T follicular helper cell (primary cell): ENCODE results near the gene PIGA.
"Not testable (repeated sequence)": the region's sequence is repeated elsewhere in the genome, so short reads cannot be mapped to it uniquely, and the experiment has no call there.

Experiments used
- DNase-seq: peaks from one replicate; pipeline ENCODE4 v3.0.0-alpha.2; 2020; ENCODE audit warnings: low read depth

PIGA gene

DNA sequence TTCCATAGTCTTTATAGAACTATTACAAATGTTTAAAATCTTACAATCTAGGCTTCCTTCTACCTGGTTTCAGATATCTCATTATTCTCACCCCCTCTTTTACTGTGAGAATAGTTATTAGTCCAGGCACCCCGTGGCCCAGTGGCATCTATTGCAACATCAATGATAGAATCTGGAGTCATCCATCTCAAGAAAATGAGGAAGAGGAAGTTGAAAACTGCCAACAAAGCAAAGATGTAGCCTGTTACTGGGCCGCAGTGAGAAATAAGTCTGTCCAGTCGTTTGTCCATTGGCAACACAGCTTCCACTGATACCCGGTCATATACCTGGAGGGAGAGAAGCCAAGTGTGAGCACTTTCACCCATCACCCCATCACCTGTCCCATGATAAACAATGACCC is 13.9 kb downstream of the PIGA start:
- no peak for DNase-seq

DNA sequence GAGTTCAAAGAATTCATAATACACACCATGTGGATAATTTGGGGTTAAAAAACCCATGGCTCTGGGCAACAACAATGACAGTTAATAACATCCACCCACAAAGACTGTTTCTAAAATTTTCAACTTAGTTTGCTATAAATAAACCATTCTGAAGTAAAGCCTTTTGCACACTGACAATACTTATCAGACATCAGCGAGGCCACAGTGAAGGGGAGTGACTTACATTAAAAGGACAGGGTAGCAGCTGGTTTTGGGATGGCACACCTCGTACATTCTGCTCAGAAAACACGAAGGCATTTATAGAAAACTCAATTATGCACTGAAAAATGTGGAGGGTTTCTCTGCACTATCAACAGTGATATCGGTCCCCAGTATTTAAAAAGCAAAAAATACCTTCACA is 15.0 kb downstream of the PIGA start:
- DNase-seq = no peak

DNA sequence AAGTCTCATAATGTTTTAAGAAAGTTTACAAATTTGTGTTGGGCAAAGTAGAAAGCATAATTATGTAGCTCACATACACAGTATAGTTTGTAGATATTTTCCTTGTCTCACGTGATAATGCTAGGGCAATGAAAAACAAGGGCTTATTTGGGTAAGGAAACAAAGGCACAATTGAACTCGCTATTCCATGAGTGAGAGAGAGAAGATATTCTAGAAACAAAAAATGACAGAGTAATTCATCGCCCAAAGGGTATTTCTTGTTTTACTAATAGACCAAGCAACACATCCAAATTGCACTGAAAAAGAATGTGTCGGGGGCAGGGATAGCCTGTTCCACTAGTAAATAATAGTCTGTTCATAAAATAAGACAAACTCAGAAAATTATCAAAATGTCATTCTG is 16.2 kb downstream of the PIGA start:
- DNase-seq = no peak

DNA sequence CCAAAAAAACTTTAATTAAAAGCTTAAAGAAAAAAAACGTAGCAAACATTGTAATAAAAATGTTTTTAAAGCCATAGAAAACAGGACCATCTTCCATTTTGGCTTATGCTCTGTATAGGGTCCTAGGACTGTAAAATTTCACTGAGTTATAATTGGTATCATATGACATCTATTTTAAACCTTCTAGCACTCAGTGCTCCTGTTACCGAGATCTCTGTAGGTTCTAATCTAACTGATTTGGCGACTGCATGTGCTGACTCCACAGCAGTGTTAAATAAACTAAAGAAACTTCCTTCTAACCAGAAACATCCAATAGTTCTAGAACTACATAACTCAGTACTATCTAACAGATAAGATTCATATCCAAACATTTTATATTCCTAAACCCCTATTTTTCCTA is 19.8 kb downstream of the PIGA start, which contains the start of gene ASB11:
TSS of gene ASB11 (minus strand) at position 132 of the 400 bp plus-strand sequence. CDS start at position 97, 35 bp downstream.
- no peak for DNase-seq

GRCh38 chrX:15314472-15314871 is 20.9 kb downstream of the PIGA start:
- no peak for DNase-seq

GRCh38 chrX:15311119-15311518 is 24.2 kb downstream of the PIGA start:
- DNase-seq = no peak

DNA sequence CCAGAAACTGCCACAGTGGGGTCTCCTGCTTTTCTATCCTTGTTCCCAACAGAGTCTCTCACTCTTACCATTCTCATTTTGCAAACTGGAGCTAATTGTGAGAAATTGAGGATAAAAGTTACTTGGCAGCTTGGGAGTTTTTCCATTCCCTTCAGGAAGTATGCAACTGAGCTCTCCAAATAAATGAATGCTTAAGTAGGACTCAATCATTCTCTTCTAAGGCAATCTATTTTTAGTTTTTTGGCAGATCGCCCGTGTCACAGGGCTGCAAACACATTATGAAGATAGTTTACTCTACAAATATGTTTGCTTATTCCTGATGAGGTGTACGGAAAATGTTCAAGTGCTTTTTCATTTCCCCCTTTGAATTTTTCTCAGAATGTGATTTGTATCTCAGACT is 25.2 kb downstream of the PIGA start:
- DNase-seq = no peak

- not testable (repeated sequence) for DNase-seq
These were observed 29.4 kb downstream of the PIGA start for GRCh38 chrX:15305899-15306298.

- DNase-seq = no peak
These were observed 33.4 kb downstream of the PIGA start for GRCh38 chrX:15301924-15302323.

DNA sequence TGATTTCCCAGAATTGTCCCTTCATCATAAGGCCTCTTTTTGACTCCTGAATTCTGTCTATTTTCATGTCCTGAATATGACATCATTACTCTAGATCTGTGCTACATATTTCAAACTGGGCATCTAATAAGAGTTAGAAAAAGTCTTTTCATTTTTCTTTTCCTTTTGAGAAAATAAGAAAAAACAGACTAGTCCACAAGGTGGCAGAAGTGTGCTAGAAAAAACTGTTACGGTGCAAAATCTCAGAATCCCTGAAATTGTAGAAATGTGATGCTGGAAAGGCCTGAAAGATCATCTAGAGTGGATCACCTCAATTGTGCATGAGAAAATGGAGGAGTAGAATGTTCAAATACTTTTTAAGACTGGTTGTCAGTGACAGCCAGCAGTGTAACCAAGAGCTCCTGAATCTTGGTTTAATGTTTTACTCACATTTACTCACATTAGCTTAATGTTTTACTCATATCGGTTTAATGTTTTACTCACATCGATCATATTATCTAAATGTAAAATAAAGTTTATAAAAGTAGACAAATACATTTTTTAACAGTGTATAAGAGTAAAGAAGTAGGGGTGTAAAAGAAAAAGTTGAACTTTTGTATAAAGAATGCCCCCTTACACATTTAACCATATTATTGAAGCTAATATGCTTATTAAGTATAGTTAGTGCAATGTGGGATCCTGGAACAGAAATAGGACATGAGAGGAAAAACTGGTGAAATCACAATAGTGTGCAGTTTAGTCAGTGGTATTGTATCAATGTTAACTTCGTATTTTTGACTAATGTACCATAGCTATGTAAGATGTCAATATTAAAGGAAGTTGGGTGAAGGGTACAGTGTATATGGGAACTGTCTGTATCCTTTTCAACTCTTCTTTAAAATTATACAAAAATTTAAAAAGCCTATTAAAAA is 35.1 kb downstream of the PIGA start:
- no peak for DNase-seq

- no peak for DNase-seq
These were observed 36.5 kb downstream of the PIGA start for GRCh38 chrX:15298780-15299179.

GRCh38 chrX:15298201-15298600 is 37.1 kb downstream of the PIGA start:
- no peak for DNase-seq

- DNase-seq = no peak
These were observed 41.9 kb downstream of the PIGA start for GRCh38 chrX:15293451-15293850.

- DNase-seq = no peak
These were observed 42.5 kb downstream of the PIGA start for GRCh38 chrX:15292861-15293260.

GRCh38 chrX:15277604-15278003 is 57.7 kb downstream of the PIGA start:
- DNase-seq = no peak

- no peak for DNase-seq
These were observed 60.4 kb downstream of the PIGA start for GRCh38 chrX:15274946-15275345.

GRCh38 chrX:15273275-15273674 is 62.0 kb downstream of the PIGA start:
- DNase-seq = not testable (repeated sequence)

DNA sequence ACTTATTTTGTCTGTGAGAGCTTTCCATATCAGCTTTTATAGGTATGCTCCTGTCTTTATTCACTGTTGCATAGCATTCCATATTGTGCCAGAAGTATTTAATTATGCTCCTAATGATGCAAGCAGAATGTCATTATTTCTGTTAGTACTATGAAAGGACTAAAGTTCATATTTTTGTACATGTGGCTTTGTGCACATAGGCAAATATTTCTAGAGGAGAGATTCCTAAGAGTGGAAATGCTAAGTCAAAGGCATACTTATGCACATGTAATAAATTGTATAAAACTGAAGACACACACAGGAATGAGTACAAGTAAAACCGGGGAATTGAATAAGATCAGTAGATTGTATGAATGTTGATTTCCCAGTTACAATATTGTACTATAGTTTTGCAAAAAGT is 63.6 kb downstream of the PIGA start:
- DNase-seq = no peak

DNA sequence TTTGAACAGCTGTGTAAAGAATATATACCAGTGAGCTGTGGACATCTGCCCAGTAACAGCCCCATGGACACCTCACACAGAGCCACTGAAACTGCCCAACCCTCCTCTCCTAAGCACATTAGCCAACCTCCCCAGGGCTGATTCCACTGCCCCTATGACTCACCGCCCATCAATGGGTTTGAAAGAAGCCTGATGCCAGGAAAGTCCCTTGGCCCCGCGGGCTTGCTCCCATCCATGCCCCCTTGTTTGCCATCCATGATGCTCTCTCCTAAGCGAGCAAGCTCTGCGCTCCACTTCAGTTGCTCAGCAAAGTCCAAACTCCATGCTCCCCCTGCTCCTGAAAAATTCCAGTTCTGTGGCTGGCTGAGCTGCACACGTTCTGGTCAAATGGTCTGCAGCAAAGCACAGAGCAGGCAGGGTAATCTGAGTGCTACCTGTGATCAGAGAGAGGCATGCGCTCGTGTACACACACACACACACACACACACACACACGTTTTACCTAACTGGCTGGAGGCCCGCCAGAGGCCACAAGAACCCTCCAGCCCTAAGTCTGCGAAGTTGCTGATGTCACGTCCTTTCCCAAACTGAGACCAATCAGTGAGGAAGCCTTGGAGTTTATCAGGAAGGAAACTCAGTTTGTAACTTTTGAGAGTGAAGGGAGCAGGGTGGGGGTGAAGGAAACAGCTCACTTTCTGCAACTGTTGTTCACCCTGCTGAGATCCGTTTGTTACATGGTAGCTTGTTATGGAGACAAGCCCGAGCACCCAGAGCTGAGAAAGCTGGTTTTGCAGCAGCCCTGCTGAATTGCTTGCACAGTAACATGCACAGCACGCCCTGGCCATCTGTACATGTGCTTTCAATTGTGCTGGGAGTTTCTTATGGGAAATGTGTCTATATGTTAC is 65.5 kb downstream of the PIGA start, which contains the start of gene ASB9:
TSS of gene ASB9 (minus strand) at position 466 of the 904 bp plus-strand sequence. CDS start at position 257, 209 bp downstream.
- DNase-seq = no peak
